ENCODE results near the gene LMCD1.
"Not testable (repeated sequence)": the region's sequence is repeated elsewhere in the genome, so short reads cannot be mapped to it uniquely, and the experiment has no call there.

The LMCD1 gene

DNA sequence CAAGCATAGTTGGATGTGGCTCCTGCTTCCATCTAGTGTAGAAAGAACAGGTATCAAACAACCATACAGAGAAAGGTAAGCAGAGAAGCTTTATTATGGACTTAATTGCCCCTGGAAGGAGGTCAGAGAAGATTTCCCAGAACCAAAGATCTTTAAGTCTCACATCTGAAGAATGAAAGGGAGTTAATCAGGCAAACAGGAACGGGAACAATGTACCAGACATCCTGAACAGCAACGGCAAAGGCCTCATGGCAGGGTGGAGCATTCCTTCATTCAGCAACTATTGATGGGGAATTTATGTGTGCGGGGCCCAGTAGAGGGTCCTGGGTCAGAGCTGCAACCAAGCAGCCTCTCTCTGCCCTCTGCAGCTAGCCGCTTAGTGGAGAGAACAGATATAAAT is 61.5 kb downstream of the LMCD1 start:
- no peak for DNase-seq

DNA sequence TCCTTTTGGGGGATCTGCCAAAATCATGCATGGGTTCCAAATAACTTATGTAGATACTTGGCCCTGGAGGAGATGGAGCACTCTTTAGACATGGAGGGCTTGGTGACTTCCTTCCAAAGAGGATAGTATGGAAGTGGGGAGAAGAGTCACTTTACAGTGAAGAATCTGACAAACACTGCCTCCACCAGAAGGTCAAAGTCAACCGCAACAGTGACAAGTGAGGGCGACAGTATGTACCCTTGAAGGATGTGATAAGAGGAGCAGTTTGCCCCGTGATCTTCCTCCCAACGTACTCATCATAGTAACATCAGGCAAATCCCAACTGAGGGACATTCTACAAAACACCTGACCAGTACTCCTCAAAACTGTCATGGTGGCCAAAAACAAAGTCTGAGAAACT is 62.0 kb downstream of the LMCD1 start:
- no peak for DNase-seq

DNA sequence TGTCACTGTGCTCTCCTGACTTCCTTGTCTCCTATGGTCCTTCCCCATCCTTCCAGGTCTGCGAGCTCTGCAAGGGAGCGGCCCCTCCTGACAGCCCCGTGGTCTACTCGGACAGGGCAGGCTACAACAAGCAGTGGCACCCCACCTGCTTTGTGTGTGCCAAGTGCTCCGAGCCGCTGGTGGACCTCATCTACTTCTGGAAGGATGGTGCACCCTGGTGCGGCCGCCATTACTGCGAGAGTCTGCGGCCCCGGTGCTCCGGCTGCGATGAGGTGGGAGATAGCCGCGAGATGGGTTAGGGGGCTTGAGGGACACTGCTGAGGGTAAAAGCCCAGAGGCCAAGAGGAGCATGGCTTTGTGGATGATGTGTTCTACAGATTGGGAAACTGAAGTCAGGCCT is 63.8 kb downstream of the LMCD1 start:
- DNase-seq, result no peak

DNA sequence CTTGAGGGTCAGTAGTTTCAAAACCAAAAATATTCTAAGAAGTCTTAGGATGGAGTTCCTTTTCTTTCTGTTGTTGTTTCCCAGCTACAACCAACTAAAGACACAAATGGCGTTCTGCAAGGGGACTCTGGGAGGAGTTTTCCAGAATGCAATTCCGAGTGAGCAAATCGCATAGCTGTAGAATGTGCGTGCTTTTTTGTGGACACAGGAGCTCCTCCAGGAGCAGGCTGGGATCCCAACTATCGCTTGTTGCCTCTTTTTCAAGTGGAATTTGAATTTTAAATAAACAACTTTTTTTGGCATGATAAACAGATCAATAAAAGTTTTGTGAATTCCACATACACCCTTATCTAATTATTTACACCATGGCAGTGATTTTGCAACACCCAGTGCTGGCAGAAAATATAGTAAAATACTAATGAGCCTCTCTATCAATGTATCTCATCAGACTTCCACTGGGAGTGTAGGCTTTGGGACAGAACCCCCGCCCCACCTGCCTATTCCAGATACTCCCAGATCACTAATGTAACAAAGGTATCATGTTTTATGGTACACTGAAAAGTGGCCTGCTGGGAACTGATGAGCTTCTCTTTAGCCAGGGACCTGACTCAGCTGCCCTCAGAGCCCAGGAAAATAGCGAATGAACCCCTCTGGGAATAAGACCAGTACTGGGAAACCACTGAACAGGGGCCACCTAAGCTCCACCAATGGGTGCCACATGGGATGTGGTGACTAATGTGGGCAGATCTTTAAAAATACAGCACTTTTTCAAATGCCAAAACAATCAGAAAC is 66.4 kb downstream of the LMCD1 start:
- no peak for DNase-seq

DNA sequence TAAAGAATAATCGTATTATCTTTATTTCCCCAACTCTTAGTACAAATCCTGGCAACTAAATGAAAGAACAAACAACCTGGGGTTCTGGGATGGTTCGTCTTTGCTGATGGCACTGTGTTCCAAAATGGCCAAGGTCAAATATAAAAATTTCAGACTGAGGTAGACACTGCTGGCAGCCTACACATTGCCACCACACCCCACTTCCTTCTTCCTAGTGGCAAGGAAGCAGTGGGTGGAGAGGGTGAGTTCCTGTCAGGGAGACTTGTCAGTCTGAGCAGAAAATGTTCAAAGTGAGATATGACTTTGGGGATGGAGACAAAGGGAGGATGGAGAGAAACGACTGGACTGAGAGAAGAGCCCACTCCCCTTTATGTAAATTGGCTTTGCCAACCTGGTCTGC is 69.6 kb downstream of the LMCD1 start:
- DNase-seq, result no peak

DNA sequence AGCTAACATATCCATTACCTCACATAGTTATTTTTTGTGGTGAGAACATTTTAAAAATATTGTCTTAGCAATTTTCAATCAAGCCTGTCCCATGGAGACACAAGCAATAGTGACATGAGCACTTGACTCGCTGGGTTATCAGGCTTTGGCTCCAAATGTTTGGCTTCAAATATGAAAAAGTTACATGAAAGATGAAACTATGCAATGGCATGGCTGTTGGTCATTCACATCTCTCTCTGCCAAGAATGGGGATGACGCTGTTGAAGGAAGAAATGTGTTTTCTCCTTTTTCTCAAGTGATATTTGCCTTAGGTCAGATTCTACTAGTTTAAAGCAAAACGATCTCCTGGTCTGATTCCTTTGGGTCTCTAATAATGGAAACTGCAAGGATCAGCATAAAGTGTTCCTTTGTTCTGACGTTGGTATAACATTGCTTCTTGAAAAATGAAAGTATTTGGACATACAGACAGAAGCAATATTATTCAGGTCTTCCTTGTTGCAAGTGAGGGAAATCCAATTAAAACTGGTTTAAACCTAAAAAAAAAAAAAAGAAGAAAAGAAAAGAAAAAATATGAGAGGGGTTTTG is 71.8 kb downstream of the LMCD1 start:
- no peak for DNase-seq

DNA sequence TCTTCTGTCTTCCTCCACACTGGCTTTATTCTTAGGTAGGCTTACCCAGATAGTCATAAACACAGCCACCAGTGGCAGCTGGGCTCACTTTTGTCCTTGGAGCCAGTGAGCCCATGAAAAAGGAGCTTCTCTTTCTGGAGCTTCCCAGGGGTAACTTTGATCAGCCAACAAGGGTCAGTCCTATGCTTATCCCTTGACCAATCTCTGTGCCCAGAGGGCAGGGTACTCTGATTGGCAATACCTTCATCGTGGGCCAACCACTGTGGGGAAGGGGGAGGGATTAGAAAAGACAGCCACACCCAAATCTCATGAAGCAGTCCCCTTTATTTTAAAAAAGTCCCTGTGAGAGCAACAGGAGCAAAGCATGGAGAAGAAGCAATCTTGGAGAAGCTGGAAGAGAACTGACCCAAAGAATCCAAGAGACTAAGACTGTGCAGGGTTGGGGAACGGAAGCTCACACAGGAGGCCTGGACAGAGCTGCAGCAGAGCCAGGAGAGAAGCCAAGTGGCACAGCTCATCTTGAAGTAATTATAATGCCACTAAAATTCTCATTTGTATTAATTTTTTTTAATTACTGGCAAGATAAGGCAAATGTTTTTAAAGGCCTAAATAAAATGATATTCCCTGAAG is 72.5 kb downstream of the LMCD1 start:
- DNase-seq, result no peak

DNA sequence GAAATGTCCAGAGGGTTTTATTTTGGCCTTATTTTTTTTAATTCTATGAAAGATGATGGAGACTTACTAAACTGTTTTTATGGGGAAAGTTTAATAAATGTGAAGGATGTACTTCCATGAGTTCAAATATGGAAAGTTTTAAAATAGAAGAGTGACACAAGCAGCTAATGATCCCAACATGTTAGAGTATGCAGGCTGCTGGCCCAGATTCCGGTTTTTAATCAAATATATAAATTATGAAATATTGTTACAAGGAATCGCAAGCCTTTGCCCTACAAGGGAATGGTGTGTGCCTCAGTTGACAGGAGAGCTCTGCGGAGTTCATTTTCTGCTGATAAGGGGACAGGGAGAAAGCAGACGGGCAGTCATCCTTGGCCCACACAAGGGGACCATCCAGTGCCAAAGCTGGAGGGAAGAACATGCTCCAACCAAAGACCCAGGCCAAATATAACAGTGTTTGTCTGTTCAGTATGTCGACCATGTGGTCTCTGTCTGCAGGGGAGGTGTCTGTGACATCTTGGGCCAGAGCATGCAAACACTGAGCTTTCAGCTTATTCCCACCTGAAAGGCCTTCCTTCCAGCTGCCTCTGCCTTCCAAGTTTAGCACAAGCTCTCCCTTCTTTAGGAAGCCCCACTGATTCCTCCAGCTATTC is 73.2 kb downstream of the LMCD1 start:
- DNase-seq, result no peak

DNA sequence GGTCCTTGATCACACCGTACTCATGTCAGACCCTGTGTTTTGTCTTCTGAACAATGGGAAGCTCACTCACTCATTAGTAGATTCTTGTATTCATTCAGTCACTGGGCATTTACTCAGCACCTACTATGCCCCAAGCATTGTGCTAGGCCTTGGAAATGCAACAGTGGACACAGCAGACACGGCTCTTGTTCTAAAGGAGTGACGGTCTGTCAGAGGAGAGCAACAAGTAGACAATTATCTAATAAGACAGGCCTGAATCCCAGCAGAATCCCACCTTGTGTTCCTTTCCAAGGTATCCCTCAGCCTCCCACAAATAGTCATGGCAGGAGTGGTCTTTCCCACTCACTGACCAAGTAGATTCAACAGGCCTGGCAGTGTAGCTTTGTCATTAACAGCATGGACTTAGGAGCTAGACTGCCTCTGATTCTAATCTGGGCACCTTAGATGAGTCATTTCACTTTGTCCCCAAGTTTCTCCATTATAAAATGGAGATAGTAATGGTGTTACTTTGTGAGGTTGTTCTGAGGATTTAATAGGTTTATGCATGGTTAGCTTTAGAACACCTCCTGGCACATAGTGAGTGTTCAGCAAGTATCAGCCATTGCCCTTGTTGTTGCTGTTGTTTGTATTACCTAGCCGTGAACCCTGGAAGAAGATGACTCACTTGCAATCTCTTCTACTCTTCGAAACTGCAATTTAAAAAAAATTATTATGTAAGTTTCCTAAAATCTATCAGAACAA is 73.9 kb downstream of the LMCD1 start:
- no peak for DNase-seq

DNA sequence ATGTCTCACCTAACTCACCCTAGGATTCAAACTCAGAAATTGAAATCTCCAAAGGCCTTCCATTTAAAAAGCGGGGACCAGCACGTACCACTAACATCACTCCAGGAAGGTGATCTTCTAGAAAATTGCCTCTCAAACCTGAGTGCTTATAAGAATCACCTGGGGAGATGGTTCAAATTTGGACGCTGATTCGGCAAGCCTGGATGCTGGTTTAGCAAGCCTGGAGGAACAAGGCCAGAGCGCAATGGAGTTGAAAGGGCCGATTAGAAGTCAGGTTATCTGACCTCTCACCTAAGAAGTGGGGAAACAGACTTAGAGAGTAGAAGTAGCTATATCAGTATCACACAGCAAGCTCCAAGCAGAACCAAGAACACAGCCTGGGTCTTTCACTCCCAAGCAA is 74.8 kb downstream of the LMCD1 start:
- DNase-seq, result no peak

DNA sequence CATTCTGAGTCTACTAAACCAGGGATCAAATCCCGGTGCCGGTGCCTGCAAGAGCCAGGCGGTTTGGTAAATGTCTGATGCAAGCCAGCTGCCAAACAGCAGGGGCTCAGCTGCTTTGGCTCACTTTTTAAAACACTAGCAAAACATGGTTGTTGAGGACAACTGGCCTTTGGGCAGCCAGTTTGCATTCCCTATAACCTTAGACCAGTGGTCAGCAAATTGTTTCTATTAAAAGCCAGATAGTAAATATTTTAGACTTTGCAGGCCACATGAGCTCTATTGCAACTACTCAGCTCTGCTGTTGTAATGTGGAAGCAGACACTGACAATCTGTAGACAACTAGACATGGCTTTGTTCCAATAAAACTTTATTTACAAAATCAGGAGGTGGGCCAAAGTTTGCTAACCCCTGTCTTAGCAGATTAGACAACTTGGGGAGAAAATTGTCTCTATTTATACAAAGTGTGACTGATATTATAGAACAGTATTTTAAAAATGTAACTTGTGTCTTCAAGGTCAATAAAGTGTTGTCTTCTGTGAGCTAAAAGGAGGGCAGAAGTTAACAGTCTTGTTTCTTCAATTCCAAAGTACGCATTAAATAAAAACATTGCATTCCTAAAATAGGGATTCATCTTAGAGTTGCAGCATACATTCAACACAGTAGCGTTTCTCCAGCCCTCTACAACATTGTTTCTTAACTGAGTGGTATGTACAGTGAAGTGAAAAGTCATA is 75.4 kb downstream of the LMCD1 start:
- DNase-seq, result no peak

DNA sequence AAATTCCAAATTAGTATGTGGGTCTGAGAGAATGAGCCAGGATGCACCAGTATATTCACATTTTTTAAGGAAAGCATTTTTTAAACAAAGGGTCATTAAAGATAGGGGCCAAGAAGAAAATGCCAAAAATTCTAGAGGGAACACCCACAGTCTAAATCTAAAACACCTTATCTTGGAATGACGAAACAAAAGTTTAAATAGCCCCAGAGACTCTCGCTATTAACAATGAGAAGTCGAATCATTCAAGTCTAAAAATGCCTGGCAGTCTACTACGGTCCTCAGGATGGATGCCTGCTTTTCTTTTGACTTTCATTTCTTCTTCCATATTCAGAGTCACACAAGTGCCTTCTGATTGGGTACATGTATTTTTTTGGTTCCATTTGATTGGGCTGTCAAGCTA is 76.7 kb downstream of the LMCD1 start:
- DNase-seq, result no peak

DNA sequence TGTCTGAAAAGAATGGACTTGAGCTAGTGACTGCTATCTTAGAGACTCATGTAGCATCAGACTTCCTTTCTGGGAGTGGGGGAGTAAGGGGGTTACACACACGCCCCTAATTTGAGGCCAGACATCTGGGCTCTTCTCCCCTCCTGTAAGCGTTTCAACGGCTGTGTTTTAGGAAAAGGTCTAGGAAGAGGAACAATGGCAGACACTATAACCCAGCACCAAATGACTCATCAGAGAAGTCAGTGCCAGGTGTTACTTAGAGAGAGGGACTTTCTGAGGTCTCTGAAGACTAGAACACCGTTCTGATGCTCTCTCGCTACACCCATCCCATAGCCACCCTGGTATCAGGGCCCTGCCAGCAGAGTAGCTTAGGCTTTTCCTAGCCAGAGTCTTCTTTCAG is 77.5 kb downstream of the LMCD1 start:
- no peak for DNase-seq

DNA sequence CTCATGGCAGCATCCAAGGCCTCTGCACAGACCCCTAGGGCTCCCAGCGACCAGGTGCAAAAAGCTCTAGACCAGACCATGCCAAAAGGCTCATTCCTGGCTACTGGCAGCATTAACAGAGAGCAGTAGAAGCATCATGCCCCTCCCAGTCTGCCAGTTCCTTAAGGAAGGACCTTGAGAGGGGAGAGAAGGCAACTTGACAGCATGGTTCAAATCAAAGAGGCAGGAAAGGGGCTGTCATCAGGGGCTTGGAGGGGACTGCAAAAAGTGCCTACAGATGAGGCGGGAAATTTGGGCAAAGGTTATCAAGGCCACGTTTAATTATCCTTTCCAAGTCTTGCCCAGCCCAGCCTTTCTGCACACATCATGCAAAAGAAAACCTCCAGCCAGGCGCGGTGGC is 78.3 kb downstream of the LMCD1 start:
- no peak for DNase-seq

DNA sequence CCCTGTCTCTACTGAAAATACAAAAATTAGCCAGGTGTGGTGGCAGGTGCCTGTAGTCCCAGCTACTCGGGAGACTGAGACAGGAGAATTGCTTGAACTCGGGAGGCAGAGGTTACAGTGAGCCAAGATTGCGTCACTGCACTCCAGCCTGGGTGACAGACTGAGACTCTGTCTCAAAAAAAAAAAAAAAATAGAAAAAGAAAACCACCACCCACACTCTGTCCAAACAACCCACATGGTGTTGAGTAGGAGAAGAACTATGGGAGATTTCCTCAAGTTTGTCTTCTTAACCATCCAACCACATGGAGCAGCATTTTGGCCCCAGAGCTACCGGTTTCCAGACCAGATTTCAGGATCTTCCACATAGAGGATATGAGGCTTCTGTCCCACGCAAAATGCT is 78.8 kb downstream of the LMCD1 start:
- DNase-seq, result not testable (repeated sequence)

DNA sequence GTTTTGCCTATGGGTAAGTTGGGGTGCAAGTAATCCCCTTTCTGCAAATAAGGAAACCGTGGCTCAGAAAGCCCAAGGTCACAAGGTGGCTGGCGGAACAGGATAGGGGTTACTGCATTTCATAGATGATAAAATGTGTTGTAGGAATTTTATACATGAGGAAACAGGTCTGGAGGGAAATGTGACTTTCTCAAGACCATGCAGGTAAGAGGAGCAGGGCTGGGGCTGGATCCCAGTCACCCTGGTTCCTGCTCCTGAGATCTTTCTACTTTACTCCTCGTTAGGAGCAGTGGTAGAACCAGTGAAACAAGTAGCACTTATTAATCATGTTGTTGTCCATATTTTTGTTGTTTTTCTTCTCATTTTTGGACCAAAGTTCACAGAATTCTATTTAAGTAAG is 79.8 kb downstream of the LMCD1 start:
- no peak for DNase-seq

DNA sequence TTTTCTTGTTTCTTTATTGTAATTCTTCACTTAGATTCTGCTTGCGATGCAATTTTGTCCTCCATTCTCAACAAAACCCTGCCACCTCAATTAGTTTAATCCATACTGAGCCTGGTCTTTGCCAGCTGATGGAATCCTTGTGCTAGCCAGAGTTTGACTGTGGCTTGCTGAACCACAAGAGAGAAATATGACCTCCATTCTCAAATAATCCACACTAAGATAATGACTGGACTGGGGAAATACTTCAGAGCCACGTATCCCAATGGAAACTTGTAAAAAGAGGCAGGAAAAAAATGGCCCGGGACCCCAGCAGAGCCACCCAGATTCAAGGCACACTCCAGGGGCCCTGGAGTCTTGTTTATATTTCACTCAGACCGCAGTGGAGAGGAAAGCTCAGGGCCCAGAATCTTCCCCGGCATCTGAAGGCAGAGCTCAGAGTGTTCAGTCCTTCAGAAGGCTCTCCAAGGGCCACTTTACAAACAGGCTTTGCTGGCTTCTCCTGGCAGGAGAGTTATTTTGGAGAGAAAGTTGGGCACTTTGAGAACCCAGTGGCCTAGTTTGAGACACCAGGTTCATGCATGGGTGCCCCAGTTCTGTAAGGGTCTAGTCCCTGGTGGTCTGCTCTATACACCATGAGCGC is 80.3 kb downstream of the LMCD1 start:
- DNase-seq, result no peak

DNA sequence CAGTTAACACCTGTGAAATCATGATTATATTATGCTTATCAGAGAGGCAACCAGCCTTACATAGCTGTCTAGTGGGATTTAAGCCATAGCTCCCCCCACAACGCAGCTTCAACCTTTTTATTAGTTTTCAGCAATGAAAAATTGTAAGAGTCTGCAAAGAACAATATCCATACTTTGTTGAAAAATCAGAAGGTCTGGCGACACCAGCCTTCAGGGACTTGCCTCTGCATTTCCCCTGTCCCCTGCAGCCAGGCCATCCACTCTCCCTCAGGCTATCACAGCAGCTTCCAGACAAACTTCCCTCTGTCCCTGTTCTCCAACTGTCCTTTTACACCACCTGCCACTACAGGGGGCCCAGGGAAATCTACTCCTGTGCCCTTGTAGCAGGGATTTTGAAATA is 83.0 kb downstream of the LMCD1 start:
- no peak for DNase-seq

DNA sequence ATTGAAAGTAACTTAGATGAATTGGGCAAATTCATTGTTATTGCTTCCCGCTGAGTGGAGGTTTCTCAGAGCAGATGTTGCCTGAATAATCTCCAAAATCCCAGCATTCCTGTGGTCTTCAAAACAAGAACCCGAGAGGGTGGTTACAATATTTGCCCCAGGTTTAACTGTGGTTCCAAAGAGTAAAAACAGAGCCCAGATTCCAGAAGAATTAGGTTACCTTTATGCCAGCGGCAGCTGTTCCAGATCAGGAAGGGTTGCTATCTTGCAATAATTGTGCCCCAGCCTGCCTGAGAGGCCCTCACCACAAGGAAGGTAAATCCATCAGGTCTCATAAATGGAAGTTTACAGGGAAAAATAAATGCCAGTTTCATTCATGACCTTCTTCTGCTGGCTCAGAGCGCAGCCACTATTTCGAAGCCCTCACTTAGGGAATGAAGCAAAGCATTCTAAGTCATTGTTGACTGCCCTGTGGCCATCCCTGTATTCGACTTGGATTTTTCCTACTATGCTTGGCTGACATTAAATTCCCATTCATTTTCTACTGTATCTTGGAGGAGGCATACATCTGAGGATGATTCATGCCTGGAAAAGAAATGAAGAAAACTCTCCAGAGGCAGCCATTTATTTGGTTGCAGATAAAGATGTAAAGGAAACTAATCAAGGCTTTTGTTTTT is 88.4 kb downstream of the LMCD1 start:
- DNase-seq, result no peak

DNA sequence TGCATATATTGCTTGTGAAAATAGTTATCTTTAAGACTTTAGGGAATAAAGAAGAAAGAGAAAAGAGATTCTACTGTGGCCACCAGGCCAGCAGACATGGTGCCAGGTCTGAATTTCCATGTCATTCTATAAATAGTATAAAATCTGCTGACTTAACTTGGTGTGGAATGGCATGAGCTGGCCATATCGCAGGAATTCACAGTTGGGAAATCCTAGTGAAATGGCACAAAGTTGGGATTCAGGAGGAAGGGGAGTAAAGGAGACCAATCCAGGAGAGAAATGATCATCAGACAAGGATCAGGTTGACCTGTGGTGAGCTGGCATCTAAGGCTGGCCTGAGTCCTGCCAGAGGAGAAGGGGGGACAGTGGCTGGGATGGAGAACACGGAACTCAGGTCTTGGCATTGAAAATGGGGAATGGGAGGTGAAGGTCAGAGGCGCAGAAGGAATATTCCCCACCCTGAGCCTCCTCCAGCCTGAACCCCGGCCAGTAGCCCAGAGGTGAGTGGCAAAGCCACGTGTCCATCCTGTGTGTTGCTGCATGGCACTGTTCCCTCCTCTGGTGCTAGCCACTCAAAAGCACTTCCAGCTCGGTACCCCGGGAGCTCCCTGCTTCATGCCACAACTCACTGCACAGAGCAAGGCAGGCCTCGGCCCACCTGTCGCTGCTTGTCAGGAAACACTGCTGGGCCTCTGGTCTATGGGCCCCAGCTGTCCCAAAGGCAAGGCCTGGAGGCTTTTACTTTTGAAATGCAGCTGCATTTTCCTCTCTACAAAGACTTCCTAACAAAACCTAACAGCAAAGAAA is 91.6 kb downstream of the LMCD1 start:
- no peak for DNase-seq

DNA sequence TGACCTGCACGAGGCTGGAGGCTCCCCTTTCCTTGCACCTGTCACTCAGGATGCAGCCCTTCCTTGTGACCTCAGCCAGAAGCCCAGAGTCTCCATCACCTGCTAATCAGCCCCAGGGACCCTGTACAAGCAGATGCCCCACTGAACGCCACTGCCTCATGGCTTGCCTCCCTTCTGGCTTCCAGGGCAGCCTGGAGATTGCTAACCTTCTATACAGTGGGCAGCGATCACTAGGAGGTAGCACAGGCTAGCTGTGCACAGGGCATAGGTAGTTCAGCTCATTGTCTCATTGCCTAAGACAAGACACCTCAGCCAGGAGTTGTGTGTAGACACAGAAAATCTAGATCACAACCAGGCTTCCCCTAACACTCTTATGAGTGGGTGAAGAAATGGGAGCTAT is 93.6 kb downstream of the LMCD1 start:
- no peak for DNase-seq

All from cortex of kidney (tissue), 1 donor.